OCI-LY3 (cell line): ENCODE results near the gene ESF1.

Experiments
- H2AFZ ChIP-seq: fragments of 200-600, 300-600 bp; shearing (Covaris generic); 2 replicates; pipeline ENCODE4 v1.6.0; 2014; ENCODE audit warnings: antibody characterized with exemption, low read depth, low read length
- H3K27ac ChIP-seq: fragments of 200-600, 300-600 bp; sonication (generic); 2 replicates; pipeline ENCODE4 v1.5.1; 2014; ENCODE audit warnings: mild to moderate bottlenecking, low read length, moderate library complexity, mixed read lengths
- H3K27me3 ChIP-seq: fragments of 200-600, 300-600 bp; sonication (generic); 2 replicates; pipeline ENCODE4 v1.6.1; 2014; ENCODE audit warnings: low read depth, low read length, mixed read lengths
- H3K36me3 ChIP-seq: fragments of 200-600, 300-600 bp; sonication (generic); replicated peaks from 2 replicates; pipeline ENCODE3; 2014; ENCODE audit warnings: low read depth, low read length, mixed read lengths
- H3K4me1 ChIP-seq: fragments of 300-600, 200-600 bp; sonication (generic); 2 replicates; pipeline ENCODE4 v1.6.1; 2014; ENCODE audit warnings: low read length, mixed read lengths
- H3K4me2 ChIP-seq: fragments of 200-600, 300-600 bp; sonication (generic); 2 replicates; pipeline ENCODE4 v1.6.1; 2014; ENCODE audit warnings: low read length, mixed read lengths
- H3K4me3 ChIP-seq: fragments of 300-600, 200-600 bp; sonication (generic); 2 replicates; pipeline ENCODE4 v1.5.1; 2014; ENCODE audit warnings: antibody characterized with exemption, mild to moderate bottlenecking, low read length, moderate library complexity
- H3K79me2 ChIP-seq: fragments of 300-600, 200-600 bp; shearing (Covaris generic); 2 replicates; pipeline ENCODE4 v1.6.1; 2014; ENCODE audit warnings: mild to moderate bottlenecking, low read length, mixed read lengths
- H3K9ac ChIP-seq: fragments of 300-600, 200-600 bp; shearing (Covaris generic); 2 replicates; pipeline ENCODE4 v1.6.0; 2014; ENCODE audit warnings: mild to moderate bottlenecking, low read length, moderate library complexity
- H3K9me3 ChIP-seq: fragments of 200-600, 300-600 bp; shearing (Covaris generic); 2 replicates; pipeline ENCODE4 v1.6.1; 2014; ENCODE audit warnings: low read length, mixed read lengths; ENCODE audit not compliant: insufficient read depth
- H4K20me1 ChIP-seq: fragments of 200-600, 300-600 bp; sonication (generic); 2 replicates; pipeline ENCODE4 v1.6.1; 2016; ENCODE audit warnings: low read length, mixed read lengths; ENCODE audit not compliant: insufficient read depth
- CTCF ChIP-seq: fragments of 200-600, 300-600 bp; sonication (generic); IDR thresholded peaks from 2 replicates; pipeline ENCODE4 v1.5.1; 2014; ENCODE audit warnings: antibody characterized with exemption, low read length, low read depth
- EZH2phosphoT487 ChIP-seq: fragments of 200-600 bp; shearing (Covaris generic); IDR thresholded peaks from 2 replicates; pipeline ENCODE4 v1.6.1; 2018; ENCODE audit warnings: antibody characterized with exemption, mixed run types, low read depth

ESF1 gene

GRCh38 chr20:13784893-13785715 is at the start of gene ESF1, which contains the start of gene NDUFAF5:
Gene ESF1, minus strand, starts transcription at chr20:13784919. Its CDS starts 1,779 bp downstream, at chr20:13783140.
Gene NDUFAF5, plus strand, starts transcription at chr20:13785028. Its CDS starts 41 bp downstream, at chr20:13785069.
- Histone ChIP-seq H3K4me3 (peak within 1 kb of the TSS; percentile 84), H3K9ac (peak within 1 kb of the TSS; percentile 84), H3K27ac (peak within 1 kb of the TSS; percentile 74), H3K79me2 (peaks cover 75% of the 10 kb centered on the region), H2AFZ (peak within 1 kb of the TSS; percentile 83), H3K9me3 (no peaks in the 10 kb centered on the region), H3K4me2 (peak within 1 kb of the TSS; percentile 81), H3K4me1 (peaks cover 18% of the 10 kb centered on the region), H4K20me1 (no peaks in the 10 kb centered on the region), H3K27me3 (no peaks in the 10 kb centered on the region), H3K36me3 (peaks cover 34% of the 10 kb centered on the region)
- no peak for TF ChIP-seq EZH2phosphoT487
- no peak for TF ChIP-seq CTCF

GRCh38 chr20:13831476-13831875 is 46.8 kb upstream of the ESF1 start:
- Histone ChIP-seq H3K36me3 (no peaks in the 10 kb centered on the region), H3K79me2 (no peaks in the 10 kb centered on the region), H3K4me2 (no peak overlapping the region), H3K4me1 (no peaks in the 10 kb centered on the region), H4K20me1 (no peaks in the 10 kb centered on the region), H3K9me3 (no peaks in the 10 kb centered on the region), H3K9ac (no peak overlapping the region), H2AFZ (no peak overlapping the region), H3K27ac (no peak overlapping the region), H3K4me3 (no peak overlapping the region), H3K27me3 (no peaks in the 10 kb centered on the region; the same call in 1 of the 2 replicates)
- TF ChIP-seq CTCF: no peak
- TF ChIP-seq EZH2phosphoT487: no peak

GRCh38 chr20:13825465-13825864 is 40.7 kb upstream of the ESF1 start:
- TF ChIP-seq CTCF: no peak
- TF ChIP-seq EZH2phosphoT487: no peak
- H3K4me3 ChIP-seq: no peak overlapping the region
- H4K20me1 ChIP-seq: no peaks in the 10 kb centered on the region
- H3K36me3 ChIP-seq: peaks cover 3% of the 10 kb centered on the region
- no peaks in the 10 kb centered on the region for H3K4me1 ChIP-seq
- H3K9me3 ChIP-seq: no peaks in the 10 kb centered on the region
- no peak overlapping the region for H2AFZ ChIP-seq
- no peak overlapping the region for H3K9ac ChIP-seq
- H3K79me2 ChIP-seq: no peaks in the 10 kb centered on the region
- H3K27ac ChIP-seq: no peak overlapping the region
- H3K4me2 ChIP-seq: no peak overlapping the region
- no peaks in the 10 kb centered on the region; the same call in 1 of the 2 replicates for H3K27me3 ChIP-seq

GRCh38 chr20:13824459-13824858 is 39.7 kb upstream of the ESF1 start:
- H3K79me2 ChIP-seq: no peaks in the 10 kb centered on the region
- no peaks in the 10 kb centered on the region for H3K4me1 ChIP-seq
- H3K4me2 ChIP-seq: no peak overlapping the region
- H3K9ac ChIP-seq: no peak overlapping the region
- H3K27me3 ChIP-seq: no peaks in the 10 kb centered on the region; the same call in 1 of the 2 replicates
- H3K36me3 ChIP-seq: peaks cover 3% of the 10 kb centered on the region
- no peak for TF ChIP-seq EZH2phosphoT487
- no peak for TF ChIP-seq CTCF
- H3K9me3 ChIP-seq: no peaks in the 10 kb centered on the region
- H4K20me1 ChIP-seq: no peaks in the 10 kb centered on the region
- H3K4me3 ChIP-seq: no peak overlapping the region
- no peak overlapping the region for H3K27ac ChIP-seq
- no peak overlapping the region for H2AFZ ChIP-seq
